ENCODE measurements around the gene GRIK3. TPM values are rescaled to one million over a fixed set of nuclear protein-coding genes. Genes with fewer than 3 reads are reported as not detected.

The GRIK3 gene
- total RNA-seq, 1 donor: under 0.01 TPM

DNA sequence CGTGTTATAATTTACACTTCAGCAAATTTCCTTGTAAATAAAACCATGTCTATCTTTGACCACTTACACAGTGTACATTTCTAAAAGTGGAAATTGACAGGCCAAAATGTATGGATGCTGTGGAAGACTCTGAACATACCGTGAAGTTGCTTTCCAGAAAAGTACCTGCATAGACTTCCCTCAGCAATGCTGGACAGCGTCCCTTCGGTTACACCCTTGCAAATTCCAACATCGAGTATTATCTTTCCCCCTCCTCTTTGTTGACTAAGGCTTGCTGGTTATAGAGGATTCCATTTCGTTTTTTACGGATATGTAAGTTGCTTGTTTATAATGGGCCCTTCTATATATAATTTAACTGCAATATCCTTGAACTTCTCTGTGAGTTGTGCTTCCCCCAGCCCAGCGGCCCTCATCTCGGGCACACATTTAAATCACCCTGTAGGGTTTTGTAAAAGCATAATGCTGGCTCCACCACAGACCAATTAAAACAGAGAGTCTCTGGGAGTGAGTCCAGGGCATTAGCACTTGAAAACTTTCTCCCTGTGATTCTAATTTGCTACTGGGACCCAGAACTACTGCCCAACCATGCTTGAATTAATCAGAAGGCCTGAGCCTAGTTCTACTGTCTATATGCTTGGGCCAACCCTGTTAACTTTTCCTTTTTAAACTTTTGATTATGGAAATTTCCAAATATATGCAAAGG, 230.3 kb downstream of the GRIK3 start:
- DNase-seq (ENCODE audit: low read depth in 2 of 3, low spot score in 2 of 3): no peak

DNA sequence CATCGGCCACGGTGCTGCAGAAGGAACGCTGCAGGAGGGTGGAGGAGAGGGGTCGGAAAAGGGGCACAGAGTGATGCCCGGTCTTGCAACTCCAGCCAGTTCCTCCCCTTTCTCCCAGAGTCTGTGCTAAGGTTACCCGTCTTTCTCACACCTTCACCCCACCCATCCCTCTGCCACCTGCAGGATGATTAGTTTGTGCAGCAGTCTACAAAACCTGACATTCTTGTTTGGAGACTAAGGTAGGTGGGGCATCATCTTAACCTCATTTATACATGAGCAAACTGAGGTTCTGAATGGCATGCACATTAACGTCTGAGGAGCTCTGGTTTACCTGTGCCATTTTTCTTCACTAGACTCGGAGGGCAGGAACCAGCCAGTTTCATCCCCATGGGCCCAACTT, 232.3 kb downstream of the GRIK3 start:
- DNase-seq (ENCODE audit: low read depth in 2 of 3, low spot score in 2 of 3): no peak

DNA sequence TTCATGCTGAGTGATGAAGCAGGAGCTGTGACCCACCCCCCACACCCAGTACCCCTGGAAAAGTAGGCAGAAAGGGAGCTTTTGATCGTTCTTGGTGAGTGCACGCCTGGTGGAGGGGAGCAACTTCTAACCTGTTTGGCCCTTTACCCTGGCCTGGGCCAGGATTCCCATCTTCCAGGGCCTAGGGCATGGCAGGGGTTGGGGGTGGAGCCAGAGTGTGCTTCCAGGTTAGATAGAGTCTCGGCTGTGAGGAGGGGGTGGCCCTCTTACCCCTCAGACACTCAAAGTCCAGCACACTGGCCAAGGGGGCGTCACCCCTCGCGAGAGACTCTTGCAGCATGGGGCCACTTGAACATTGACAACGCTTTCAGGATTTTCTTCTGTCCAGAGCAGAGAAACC, 236.6 kb downstream of the GRIK3 start:
- DNase-seq (ENCODE audit: low read depth in 2 of 3, low spot score in 2 of 3): no peak

DNA sequence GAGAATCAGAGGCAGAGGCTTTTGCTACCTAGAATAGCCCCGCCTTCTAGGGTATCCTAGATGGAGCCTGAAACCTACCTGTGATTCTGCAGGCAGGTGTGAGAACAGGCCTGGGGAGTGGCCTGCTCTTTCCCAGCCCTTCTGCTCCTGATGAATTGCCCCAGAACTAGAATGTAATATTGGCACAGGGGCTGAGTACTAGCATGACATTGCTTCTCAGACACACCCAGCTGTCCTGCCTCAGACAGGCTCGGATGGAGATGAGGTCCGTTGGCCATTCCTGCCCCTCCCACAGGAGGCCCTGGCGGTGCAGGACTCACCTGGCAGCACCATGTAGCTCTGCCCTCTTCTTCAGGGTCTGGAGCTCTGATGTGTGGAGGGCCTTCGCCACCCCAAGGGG, 237.6 kb downstream of the GRIK3 start:
- no peak for DNase-seq (ENCODE audit: low read depth in 2 of 3, low spot score in 2 of 3)

DNA sequence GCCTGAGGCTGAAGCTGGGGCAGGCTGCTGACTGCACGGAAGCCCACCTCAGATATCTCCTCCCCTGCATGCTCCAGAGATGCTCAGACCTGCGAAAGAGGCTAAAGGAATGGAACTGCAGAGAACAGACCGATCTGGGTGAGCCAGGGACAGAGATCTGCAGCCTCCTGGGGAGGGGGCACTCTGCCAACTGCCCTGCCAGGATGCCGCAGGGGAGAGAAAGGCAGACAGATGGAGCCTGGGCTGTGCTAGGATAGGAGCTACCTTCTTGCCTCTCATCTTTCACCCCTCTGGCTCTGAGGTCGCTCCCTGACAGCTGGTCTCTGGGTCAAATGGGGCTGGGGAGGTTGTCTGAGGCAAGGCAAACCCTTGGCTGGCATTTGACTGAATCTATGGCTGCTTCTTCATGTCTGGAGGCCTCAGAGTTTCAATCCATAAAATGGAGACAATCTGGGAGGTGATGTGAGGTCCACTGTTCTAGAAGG, 238.2 kb downstream of the GRIK3 start:
- DNase-seq (ENCODE audit: low read depth in 2 of 3, low spot score in 2 of 3): no peak

DNA sequence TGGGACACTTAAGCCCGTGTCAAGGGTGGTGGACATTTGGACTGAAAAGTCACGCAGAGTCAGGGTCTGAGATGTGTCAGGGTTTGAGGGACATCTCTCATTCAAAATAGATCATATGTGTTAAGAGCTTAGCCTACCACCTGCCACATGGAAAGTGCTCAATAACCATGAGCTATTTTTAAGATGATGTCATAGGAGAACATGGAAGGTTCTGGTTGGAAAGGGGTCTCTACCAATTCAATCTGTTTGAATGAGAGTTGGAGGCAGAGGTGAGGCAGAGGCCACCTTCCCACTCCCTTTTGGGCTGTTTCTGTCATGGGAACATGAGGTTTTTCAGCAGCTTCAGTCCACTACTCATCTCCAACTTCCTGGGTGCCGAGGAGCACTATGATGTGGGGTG, 239.9 kb downstream of the GRIK3 start:
- no peak for DNase-seq (ENCODE audit: low read depth in 2 of 3, low spot score in 2 of 3)

DNA sequence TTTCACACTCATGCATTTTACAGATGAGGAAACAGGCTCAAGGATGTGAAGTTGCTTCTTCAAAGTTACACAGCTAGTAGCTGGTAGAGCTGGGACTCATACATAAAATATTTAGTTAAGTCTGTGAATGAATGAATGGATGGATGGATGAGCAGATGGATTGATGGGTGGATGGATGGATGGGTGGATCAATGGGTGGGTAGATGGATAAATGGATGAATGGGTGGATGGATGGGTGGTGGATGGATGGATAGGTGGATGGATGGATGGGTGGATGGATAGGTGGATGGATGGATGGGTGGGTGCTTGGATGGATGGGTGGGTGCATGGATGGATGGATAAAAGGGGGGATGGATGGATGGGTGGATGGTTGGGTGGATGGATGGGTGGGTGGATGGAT, 240.9 kb downstream of the GRIK3 start:
- no peak for DNase-seq (ENCODE audit: low read depth in 2 of 3, low spot score in 2 of 3)

DNA sequence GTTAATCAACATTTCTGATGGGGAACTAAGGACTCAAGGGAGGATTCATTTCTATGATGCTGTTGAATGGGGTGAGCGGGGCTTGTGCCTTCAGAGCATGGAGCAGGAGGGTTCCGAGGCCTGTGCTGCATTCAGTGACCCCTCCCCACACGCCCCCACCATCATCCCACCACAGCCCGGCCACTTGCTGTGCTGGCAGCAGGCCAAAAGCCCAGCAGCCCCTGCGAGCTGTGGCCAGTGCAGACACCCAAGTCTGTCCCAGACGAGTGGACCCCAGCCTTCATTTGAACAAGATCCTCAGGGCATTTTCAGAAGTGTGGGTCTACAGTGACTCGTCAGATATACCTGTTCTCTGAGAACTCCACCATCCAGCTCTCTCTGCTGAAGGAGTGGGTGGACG, 242.0 kb downstream of the GRIK3 start:
- DNase-seq (ENCODE audit: low read depth in 2 of 3, low spot score in 2 of 3): no peak

DNA sequence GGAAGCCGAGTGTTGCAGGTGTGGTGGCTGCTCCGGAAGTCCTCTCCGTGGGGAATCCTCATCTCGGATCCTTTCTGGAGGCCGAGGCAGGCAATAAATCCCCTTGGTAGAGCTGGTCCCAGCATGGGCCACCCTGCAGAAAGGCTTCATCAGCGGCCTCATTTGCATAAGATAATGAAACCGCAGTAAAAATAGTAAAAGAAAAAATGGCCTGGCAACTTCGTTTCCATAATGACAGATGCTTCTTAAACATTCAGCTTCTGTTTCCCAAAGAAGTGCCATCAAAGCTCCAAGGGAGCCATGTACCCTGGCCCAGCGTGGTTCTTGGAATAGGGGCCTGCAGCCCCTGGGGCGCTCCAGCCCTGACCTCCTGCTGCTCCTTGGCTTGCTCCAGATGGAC, 244.1 kb downstream of the GRIK3 start:
- no peak for DNase-seq (ENCODE audit: low read depth in 2 of 3, low spot score in 2 of 3)

DNA sequence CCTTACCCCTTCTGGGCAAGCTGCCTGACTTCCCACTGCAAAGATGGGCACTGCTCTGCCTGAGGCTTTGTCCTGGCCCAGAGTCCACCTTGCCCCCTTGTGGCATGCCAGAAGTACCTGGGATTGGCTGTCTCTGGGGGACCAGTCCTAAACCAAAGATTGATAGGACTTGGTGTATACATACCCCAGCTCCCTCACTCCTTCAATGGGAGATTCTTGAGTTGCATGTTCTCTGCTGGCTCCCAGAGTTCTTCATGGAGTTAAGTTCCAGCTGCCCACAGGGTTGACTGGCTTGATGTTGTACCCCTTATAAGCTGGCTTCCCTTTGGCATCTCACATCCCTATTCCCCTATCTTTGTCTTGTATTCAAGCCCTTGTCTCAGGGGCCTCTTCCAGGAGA, 244.8 kb downstream of the GRIK3 start:
- no peak for DNase-seq (ENCODE audit: low read depth in 2 of 3, low spot score in 2 of 3)

DNA sequence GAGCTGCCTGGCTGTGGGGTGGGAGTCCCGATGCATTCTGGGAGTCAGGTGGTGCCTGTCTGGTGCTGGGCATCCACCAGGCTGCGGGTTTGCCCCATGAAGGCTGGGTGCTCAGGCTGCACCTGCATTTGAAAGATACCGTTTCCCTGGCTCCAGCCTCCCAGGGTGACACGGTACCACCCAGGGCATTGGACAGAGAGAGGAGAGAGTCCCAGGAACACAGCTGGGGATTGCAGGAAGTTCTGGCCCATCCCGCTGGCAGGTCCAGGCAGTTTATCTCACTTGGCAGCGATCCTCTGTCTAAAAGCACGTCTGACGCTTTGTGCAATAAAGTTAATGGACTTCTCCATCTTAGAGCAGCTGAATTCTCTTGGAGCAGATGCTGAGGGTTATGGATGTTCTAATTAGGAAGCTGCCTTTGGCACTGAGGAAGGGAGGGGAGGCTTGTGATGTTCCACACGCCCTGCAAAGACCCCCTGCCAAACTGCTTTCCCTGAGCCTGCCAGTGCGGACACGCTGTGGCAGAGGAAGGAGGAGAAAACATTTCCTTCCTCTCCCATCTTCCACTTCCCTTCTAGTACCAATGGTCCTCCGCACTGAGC, 246.9 kb downstream of the GRIK3 start:
- DNase-seq (ENCODE audit: low read depth in 2 of 3, low spot score in 2 of 3): no peak

DNA sequence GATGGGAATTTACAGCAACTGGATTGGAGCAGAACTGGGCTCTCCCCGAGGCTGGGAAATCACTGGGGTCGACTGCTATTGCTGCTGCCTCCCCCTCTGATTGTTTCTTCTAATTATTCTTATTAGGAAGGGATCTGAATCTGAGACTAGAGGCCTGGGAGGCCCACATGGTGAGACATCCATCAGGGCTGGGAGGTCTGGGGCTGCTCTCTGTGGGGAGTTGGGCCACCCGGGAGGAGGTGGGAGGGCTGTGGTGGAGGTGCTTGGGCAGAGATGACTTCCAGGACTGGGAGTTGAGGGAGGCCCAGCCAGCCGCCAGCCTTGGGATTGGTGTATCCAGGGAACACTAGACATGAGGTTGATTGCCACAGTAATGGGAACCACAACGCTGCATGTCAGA, 247.9 kb downstream of the GRIK3 start:
- DNase-seq (ENCODE audit: low read depth in 2 of 3, low spot score in 2 of 3): no peak

DNA sequence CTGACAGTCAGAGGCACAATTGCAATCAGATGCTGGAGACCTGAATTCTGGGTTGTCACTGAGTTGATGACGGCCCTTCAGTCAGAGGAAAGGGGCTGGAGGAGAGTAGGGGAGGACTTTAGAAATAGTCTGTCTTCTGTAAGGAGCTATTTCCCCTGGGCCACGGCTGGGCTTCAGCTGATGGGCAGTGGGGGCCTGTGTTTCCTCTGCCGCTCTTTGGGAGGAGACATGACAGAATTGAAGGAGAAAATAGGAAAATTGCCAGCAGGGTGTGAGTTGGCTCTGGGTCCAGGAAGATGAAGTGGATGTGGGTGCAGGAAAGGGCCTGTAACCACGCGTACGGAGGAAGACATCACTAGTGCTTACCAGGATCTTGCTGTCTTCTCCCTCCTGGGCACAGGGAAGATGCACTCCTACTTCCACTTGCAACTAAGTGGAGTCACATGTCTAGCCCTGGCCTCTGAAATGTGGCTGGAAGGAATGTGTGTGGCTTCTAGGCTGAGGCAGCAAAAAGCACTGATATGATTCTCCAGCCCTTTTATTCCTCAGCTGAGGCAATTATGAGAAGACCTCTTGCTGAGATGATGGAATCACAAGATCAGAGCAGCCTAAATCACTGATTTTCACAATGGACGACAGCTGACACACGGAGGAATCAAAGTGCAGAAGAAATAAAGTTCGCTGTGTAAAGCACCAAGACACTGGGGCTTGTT, 250.0 kb downstream of the GRIK3 start:
- DNase-seq (ENCODE audit: low read depth in 2 of 3, low spot score in 2 of 3): no peak

DNA sequence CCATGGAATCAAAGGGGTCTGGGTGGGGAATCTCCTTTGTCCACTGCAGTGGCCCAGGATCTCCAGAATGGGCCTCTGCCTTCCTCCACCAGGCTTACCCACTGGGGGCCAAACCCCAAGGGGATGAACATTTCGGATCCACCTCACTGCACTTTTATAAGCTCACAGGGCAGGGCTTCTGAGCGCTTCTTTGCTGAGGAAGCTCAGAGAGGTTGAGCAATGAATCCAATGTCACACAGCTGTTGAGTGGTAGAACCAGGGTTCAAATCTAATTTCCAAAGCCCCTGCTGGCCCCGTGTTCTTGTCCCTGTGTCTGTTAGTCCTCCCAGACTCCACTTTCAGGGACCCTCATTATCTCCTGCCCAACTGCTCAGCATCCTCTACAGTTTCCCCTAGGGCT, 250.8 kb downstream of the GRIK3 start:
- no peak for DNase-seq (ENCODE audit: low read depth in 2 of 3, low spot score in 2 of 3)

DNA sequence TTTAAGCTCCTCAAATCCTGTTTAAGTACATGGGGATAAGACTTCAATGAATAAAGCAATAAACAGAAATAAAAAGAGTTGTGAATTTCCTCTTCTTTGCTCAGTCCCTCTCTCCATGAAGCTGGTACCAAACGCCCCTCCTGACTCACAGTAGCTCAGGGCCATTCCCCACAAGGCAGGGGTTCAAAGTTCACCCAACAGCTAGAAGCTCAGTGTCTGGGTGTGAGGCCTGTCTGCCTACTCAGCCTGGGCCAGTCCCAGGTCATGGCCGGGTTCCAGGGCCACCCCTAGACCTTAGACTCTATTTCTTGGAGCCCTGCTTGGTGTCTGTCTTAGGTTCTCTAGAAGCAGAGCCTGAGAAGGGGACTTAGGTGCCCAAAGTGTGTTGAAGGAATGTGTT, 251.5 kb downstream of the GRIK3 start:
- no peak for DNase-seq (ENCODE audit: low read depth in 2 of 3, low spot score in 2 of 3)

DNA sequence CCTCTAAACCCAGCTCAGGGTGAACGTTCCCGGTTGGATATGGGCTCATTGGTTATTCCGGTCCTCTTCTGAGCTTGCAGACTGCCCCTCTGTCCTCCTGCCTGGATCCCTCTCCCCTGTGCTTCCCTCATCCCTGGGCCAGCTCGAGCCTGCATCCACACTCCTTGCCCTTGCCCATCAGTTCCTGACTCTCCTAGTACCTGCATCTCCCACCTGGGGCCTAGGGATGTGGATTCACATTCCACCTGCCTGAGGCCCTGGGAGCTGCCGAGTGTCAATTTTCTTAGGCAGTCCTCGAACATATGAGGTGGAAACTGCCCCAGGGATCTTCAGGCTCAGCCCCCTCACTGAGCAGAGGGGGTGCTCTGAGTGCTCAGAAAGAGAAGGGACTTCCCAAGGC, 252.2 kb downstream of the GRIK3 start:
- DNase-seq (ENCODE audit: low read depth in 2 of 3, low spot score in 2 of 3): no peak

DNA sequence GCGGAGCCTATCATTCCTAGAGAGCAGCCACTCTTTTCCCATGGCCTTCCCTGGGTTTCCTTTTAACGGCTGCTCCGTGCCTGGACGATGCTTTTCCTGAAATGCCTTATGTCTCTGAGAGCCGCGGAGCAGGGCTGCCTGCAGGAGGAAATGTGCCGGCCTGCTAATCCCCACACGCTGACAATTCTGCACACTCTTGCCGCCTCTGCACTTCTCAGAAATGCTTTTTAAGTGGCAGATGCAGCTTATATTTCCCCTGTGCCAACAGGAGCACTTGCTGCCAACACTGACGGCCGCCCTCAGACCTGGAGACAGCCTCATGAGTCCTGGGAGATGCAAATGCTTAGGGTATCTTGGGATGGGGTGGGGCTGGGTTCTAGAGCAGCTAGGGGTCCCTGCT, 253.2 kb downstream of the GRIK3 start:
- no peak for DNase-seq (ENCODE audit: low read depth in 2 of 3, low spot score in 2 of 3)

DNA sequence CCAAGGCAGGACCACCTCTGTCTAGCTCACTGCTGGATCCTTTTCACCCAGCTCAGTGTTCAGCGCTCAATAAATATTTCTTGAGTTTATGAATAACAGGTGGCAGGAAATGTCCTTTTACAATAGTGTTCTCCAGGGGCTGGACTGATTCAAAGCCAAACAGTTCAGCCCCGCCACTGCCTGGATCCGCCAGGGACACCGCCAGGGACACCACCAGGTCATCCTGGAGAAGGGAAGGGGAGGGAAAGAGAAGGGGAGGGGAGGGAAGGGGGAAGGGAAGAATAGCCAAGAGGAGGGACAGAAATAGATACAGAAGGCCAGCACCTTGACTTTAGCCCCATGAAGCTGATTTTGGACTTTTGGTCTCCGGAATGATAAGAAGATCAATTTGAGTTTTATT, 255.6 kb downstream of the GRIK3 start:
- DNase-seq (ENCODE audit: low read depth in 2 of 3, low spot score in 2 of 3): no peak

DNA sequence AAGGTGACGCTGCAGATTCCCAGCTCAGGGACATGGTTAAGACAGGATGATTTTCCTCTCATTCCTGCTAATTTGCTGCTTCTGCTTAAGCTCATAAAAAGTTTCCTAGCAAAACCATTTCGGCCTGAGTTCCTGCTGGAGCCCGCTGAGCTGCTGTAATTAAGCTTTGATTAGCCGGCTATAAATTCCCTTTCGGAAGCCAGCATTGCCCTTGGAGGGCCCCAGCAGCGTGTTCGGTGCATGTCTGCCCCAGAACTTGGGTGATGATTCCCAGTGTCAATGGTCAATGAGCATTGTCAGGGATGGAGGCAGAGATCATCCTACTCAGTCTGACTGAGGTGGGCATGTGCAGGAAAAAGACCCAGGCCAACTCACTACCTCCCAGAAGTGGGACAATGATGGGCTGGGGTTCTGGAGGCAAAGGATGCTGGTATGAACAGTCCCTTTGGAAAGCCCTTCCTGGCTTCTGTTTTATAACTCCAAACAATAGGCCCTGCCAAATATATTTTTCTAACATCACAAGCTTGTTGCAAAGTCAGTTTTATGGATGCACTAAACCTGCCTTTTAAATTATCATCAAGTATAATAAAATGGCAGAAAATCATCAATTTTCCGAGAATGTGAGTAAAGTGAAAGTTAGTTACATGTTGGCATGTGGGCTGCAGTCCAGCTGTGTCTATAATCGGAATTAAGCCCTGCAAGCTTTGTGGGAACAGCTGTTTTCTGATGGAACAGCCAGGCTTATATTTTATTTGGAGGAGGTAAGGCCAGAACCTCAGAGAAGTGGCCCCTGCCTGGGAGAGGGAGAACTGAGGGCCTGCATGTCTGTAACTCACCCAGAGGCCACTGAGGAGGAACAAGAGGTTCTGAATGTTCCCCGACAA, 257.1 kb downstream of the GRIK3 start:
- DNase-seq (ENCODE audit: low read depth in 2 of 3, low spot score in 2 of 3): no peak

DNA sequence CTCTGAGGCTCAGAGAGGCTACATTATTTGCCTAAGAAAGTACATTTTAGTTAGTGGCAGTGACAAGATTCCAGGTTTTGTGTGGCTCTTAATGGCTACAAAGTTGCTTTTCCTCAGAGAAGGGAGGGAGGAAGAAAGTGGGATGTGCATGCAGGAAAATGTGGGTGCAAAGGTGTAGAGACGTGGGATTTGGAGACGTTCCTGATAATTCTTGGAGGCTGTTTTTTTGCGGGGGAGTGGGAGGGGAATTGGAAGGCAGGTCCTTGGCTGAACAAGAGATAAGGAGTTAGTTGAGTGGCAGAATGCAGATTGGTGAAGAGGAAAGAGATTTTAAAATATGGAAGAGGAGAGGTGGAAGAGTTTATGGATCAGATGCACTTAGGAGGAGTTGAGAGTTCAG, 258.1 kb downstream of the GRIK3 start:
- no peak for DNase-seq (ENCODE audit: low read depth in 2 of 3, low spot score in 2 of 3)

DNA sequence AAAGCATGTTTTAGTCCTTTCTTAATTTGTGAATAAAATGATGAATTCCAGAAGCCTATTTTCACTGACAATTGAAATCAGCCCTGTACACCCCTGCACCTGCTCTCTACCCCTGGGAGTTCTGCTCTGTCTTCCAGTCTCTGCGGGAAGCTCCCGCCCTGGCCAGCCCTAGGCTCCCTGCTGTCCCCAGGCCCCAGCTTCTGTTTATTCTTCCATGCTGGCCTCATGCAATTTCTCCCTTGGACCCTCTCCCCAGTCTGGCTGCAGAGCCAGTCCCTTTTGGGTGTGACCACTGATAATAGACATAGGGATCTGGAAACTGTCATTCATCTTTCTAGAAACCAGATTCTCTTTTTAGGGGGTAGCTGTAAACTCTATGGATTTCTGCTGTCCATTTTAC, 258.6 kb downstream of the GRIK3 start:
- no peak for DNase-seq (ENCODE audit: low read depth in 2 of 3, low spot score in 2 of 3)

Data from hematopoietic multipotent progenitor cell (in vitro differentiated cells).